Dermis microvascular lymphatic vessel endothelial cell (primary cell): ENCODE results near the gene TMSB15C. TPM values are rescaled to one million over a fixed set of nuclear protein-coding genes. Genes with fewer than 3 reads are reported as not detected.
"Not testable (repeated sequence)": the region's sequence is repeated elsewhere in the genome, so short reads cannot be mapped to it uniquely, and the experiment has no call there.

Experiments
- DNase-seq, 2 donors: peaks; one replicate each; pipeline versions ENCODE4 v3.0.0 to v3.0.0-alpha.2; 2010; ENCODE audit warnings: low read depth in 2 of 2
- total RNA-seq: library from RNA; depleted of rRNA; stranded (reverse); fragments of >200 nt; gene quantifications from 2 replicates; pipeline ENCODE4 v1.2.1, GENCODE V29; 2014

Gene TMSB15C
- 4.7 and 10.9 TPM in 2 replicates for total RNA-seq

- not testable (repeated sequence) for DNase-seq
Measured at GRCh38 chrX:104075778-104076445, at the start of gene TMSB15C. Gene TMSB15C (minus strand): TSS chrX:104076236.

GRCh38 chrX:104122829-104123228, 46.8 kb upstream of the TMSB15C start:
- peak in 1 of 2 donors; percentile 12 for DNase-seq

- DNase-seq = no peak
Measured at GRCh38 chrX:104118765-104119164, 42.7 kb upstream of the TMSB15C start.

- DNase-seq = no peak
Measured at GRCh38 chrX:104117759-104118158, 41.7 kb upstream of the TMSB15C start.

GRCh38 chrX:104113222-104113965, 37.4 kb upstream of the TMSB15C start:
- DNase-seq = peak in 1 of 2 donors; percentile 50

GRCh38 chrX:104112326-104112951, 36.4 kb upstream of the TMSB15C start, which contains the start of gene ZCCHC18:
Gene ZCCHC18 (plus strand): TSS chrX:104112523. CDS start chrX:104114112, 1,589 bp downstream.
- DNase-seq = peak; percentile 44 to 79

- not testable (repeated sequence) for DNase-seq
Measured at GRCh38 chrX:104110491-104111240, 34.6 kb upstream of the TMSB15C start.

- no peak for DNase-seq
Measured at GRCh38 chrX:104108955-104109354, 32.9 kb upstream of the TMSB15C start.

- DNase-seq = no peak
Measured at GRCh38 chrX:104105330-104106262, 29.6 kb upstream of the TMSB15C start.

GRCh38 chrX:104104676-104105075, 28.6 kb upstream of the TMSB15C start:
- no peak for DNase-seq

GRCh38 chrX:104098919-104099318, 22.9 kb upstream of the TMSB15C start:
- DNase-seq = no peak

GRCh38 chrX:104098151-104098808, 22.2 kb upstream of the TMSB15C start:
- DNase-seq = peak; percentile 81 to 87

- DNase-seq = no peak
Measured at GRCh38 chrX:104085919-104086318, 9.9 kb upstream of the TMSB15C start.

- no peak for DNase-seq
Measured at GRCh38 chrX:104085477-104085876, 9.4 kb upstream of the TMSB15C start.

- DNase-seq = no peak
Measured at GRCh38 chrX:104084534-104085277, 8.7 kb upstream of the TMSB15C start.

- DNase-seq = no peak
Measured at GRCh38 chrX:104084063-104084462, 8.0 kb upstream of the TMSB15C start.

GRCh38 chrX:104077854-104078253, 1.8 kb upstream of the TMSB15C start:
- DNase-seq = not testable (repeated sequence)

- DNase-seq = not testable (repeated sequence)
Measured at GRCh38 chrX:104062636-104063035, 13.4 kb downstream of the TMSB15C start.

- not testable (repeated sequence) for DNase-seq
Measured at GRCh38 chrX:104054956-104055355, 21.1 kb downstream of the TMSB15C start.
